Ascending aorta (tissue), 2 donors: Measurements from ENCODE around the gene SYT11. TPM values are rescaled to one million over a fixed set of nuclear protein-coding genes. Genes with fewer than 3 reads are reported as not detected.

Source experiments
- DNase-seq, 2 donors: peaks; one replicate each; pipeline ENCODE4 v3.0.0-alpha.2; 2019; ENCODE audit warnings: low spot score in 2 of 2
- H3K27ac ChIP-seq, 2 donors: fragments of 200-600 bp; sonication (generic); one replicate each; pipeline ENCODE4 v1.5.1; 2016 to 2017; ENCODE audit warnings: mild to moderate bottlenecking in 1 of 2
- H3K27me3 ChIP-seq: fragments of 200-600 bp; sonication (generic); one replicate; pipeline ENCODE4 v1.5.1; 2017
- H3K36me3 ChIP-seq, 2 donors: fragments of 200-600 bp; sonication (generic); one replicate each; pipeline ENCODE4 v1.5.1; 2016
- H3K4me1 ChIP-seq, 2 donors: fragments of 200-600 bp; sonication (generic); one replicate each; pipeline ENCODE4 v1.5.1; 2016 to 2017; ENCODE audit warnings: mild to moderate bottlenecking in 1 of 2
- H3K4me3 ChIP-seq, 2 donors: fragments of 200-600 bp; sonication (generic); one replicate each; pipeline ENCODE4 v1.5.1; 2016 to 2017; ENCODE audit warnings: mild to moderate bottlenecking in 1 of 2
- H3K9me3 ChIP-seq, 2 donors: fragments of 200-600 bp; sonication (generic); one replicate each; pipeline ENCODE4 v1.5.1; 2016
- intact Hi-C: fragments of 100-400 bp; cut with DNase I; formaldehyde crosslinking; loops from one replicate; pipeline ENCODE4 v1.15.1; 2023
- total RNA-seq: library from RNA; depleted of rRNA; stranded (reverse); fragments of >200 nt; gene quantifications from one replicate; pipeline ENCODE4 v1.1.0, GENCODE V29; 2016
- TF ChIP-seq, protein P1 (sequence below), 3 experiments: fragments of 200-600 bp in 2 of 3; fragments of 450-650 bp in 1 of 3; sonication (generic) in 2 of 3; IDR thresholded peaks; one replicate each; pipeline ENCODE4 v1.5.1; 2016 to 2019; ENCODE audit warnings: antibody characterized with exemption in 3 of 3, mild to moderate bottlenecking in 1 of 3, moderate library complexity in 1 of 3

The SYT11 gene
- total RNA-seq = 17.7 TPM

- Histone ChIP-seq H3K36me3 (peaks cover 4 to 5% of the 10 kb centered on the region in 2 donors), H3K4me3 (peak within 1 kb of the TSS; percentile 58 to 68), H3K27me3 (no peaks in the 10 kb centered on the region), H3K27ac (peak within 1 kb of the TSS; percentile 96 to 98), H3K9me3 (no peaks in the 10 kb centered on the region), H3K4me1 (peaks cover 8 to 26% of the 10 kb centered on the region in 2 donors)
- DNase-seq = peak; percentile 85 to 98
- TF ChIP-seq, protein P1, sequence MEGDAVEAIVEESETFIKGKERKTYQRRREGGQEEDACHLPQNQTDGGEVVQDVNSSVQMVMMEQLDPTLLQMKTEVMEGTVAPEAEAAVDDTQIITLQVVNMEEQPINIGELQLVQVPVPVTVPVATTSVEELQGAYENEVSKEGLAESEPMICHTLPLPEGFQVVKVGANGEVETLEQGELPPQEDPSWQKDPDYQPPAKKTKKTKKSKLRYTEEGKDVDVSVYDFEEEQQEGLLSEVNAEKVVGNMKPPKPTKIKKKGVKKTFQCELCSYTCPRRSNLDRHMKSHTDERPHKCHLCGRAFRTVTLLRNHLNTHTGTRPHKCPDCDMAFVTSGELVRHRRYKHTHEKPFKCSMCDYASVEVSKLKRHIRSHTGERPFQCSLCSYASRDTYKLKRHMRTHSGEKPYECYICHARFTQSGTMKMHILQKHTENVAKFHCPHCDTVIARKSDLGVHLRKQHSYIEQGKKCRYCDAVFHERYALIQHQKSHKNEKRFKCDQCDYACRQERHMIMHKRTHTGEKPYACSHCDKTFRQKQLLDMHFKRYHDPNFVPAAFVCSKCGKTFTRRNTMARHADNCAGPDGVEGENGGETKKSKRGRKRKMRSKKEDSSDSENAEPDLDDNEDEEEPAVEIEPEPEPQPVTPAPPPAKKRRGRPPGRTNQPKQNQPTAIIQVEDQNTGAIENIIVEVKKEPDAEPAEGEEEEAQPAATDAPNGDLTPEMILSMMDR (IDR thresholded peaks at IDR 0.05) = peak in 1 of 3 experiments; percentile 8
- intact Hi-C loops = no loop called here
These were observed at the start of gene SYT11 for GRCh38 chr1:155859234-155859829. Gene SYT11, plus strand, starts transcription at chr1:155859567. Its CDS starts 195 bp downstream, at chr1:155859762.

DNA sequence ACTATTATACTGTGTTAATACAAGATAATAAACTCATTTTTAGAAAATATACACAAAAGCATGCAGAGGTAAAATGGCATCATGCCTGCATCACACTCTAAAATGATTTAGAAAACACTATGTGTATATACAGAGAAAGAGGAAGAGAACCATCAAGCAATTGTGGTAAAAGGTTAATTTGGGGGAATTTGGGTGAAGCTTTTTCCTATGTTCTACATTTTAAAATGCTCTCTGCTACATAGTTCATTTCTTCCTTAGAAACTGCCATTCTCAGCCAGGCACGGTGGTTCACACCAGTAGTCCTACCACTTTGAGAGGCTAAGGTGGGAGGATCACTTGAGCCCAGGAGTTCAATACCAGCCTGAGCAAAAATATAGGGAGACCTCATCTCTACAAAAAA lies 46.5 kb upstream of the SYT11 start:
- no peaks in the 10 kb centered on the region for H3K9me3 ChIP-seq
- no peak overlapping the region for H3K4me3 ChIP-seq
- no peaks in the 10 kb centered on the region for H3K27me3 ChIP-seq
- no peaks in the 10 kb centered on the region for H3K4me1 ChIP-seq
- TF ChIP-seq, protein P1 (IDR thresholded peaks at IDR 0.05) = no peak
- no peak for DNase-seq
- peaks cover 43 to 52% of the 10 kb centered on the region in 2 donors for H3K36me3 ChIP-seq
- intact Hi-C loops = no loop called here
- no peak overlapping the region for H3K27ac ChIP-seq

GRCh38 chr1:155813672-155814071 lies 45.7 kb upstream of the SYT11 start:
- intact Hi-C loops = no loop called here
- H3K4me1 ChIP-seq = no peaks in the 10 kb centered on the region
- peaks cover 51 to 57% of the 10 kb centered on the region in 2 donors for H3K36me3 ChIP-seq

GRCh38 chr1:155816351-155816750 lies 43.0 kb upstream of the SYT11 start:
- TF ChIP-seq, protein P1 (IDR thresholded peaks at IDR 0.05) = no peak
- intact Hi-C loops = no loop called here
- H3K9me3 ChIP-seq = no peaks in the 10 kb centered on the region
- H3K4me3 ChIP-seq = no peak overlapping the region
- no peak overlapping the region for H3K27ac ChIP-seq
- no peak for DNase-seq
- no peaks in the 10 kb centered on the region for H3K27me3 ChIP-seq
- H3K4me1 ChIP-seq = no peaks in the 10 kb centered on the region
- peaks cover 69 to 71% of the 10 kb centered on the region in 2 donors for H3K36me3 ChIP-seq

More at GRCh38 chr1:155813672-155814071, 45.7 kb upstream of the SYT11 start:
- no peak for DNase-seq
- Histone ChIP-seq H3K27me3 (no peaks in the 10 kb centered on the region), H3K27ac (no peak overlapping the region), H3K4me3 (no peak overlapping the region), H3K9me3 (no peaks in the 10 kb centered on the region)
- TF ChIP-seq, protein P1 (IDR thresholded peaks at IDR 0.05) = no peak

- TF ChIP-seq, protein P1 (IDR thresholded peaks at IDR 0.05) = no peak
- no peaks in the 10 kb centered on the region for H3K27me3 ChIP-seq
- H3K9me3 ChIP-seq = no peaks in the 10 kb centered on the region
- no peak overlapping the region for H3K27ac ChIP-seq
- DNase-seq = no peak
- H3K36me3 ChIP-seq = peaks cover 36 to 38% of the 10 kb centered on the region in 2 donors
- no peak overlapping the region for H3K4me3 ChIP-seq
- intact Hi-C loops = no loop called here
- no peaks in the 10 kb centered on the region for H3K4me1 ChIP-seq
These were observed 31.9 kb upstream of the SYT11 start for GRCh38 chr1:155827450-155827849.
